ENCODE measurements around the gene PIGH. TPM values are rescaled to one million over a fixed set of nuclear protein-coding genes. Genes with fewer than 3 reads are reported as not detected.

PIGH gene
- total RNA-seq, 1 experiment from 2014 or later, result 18.4 TPM

GRCh38 chr14:67584978-67585377, 15.1 kb downstream of the PIGH start:
- Histone ChIP-seq H3K9me3 (replicated peaks) (no peaks in the 10 kb centered on the region), H3K4me3 (no peak overlapping the region), H3K27me3 (no peaks in the 10 kb centered on the region), H3K4me1 (peaks cover 4% of the 10 kb centered on the region; the same call in 1 of the 2 replicates), H3K27ac (no peak overlapping the region), H3K36me3 (no peaks in the 10 kb centered on the region)
- DNase-seq, result no peak

- H3K9me3 ChIP-seq (replicated peaks), result no peaks in the 10 kb centered on the region
- DNase-seq, result peak; percentile 31 to 72
- no peak overlapping the region for H3K27ac ChIP-seq
- no peaks in the 10 kb centered on the region for H3K27me3 ChIP-seq
- H3K4me3 ChIP-seq, result no peak overlapping the region
- H3K4me1 ChIP-seq, result peaks cover 4% of the 10 kb centered on the region; the same call in 1 of the 2 replicates
- H3K36me3 ChIP-seq, result no peaks in the 10 kb centered on the region
Observed at GRCh38 chr14:67583711-67584644, 16.1 kb downstream of the PIGH start.

GRCh38 chr14:67582061-67582460, 18.0 kb downstream of the PIGH start:
- DNase-seq, result no peak
- Histone ChIP-seq H3K4me3 (no peak overlapping the region), H3K4me1 (peaks cover 4% of the 10 kb centered on the region; the same call in 1 of the 2 replicates), H3K27me3 (no peaks in the 10 kb centered on the region), H3K27ac (no peak overlapping the region), H3K36me3 (no peaks in the 10 kb centered on the region), H3K9me3 (replicated peaks) (no peaks in the 10 kb centered on the region)

- Histone ChIP-seq H3K27ac (no peak overlapping the region), H3K9me3 (replicated peaks) (no peaks in the 10 kb centered on the region), H3K4me1 (peaks cover 4% of the 10 kb centered on the region; the same call in 1 of the 2 replicates), H3K27me3 (no peaks in the 10 kb centered on the region), H3K4me3 (no peak overlapping the region), H3K36me3 (no peaks in the 10 kb centered on the region)
- DNase-seq, result no peak
Observed at GRCh38 chr14:67581643-67582042, 18.4 kb downstream of the PIGH start.

GRCh38 chr14:67580336-67581171, 19.5 kb downstream of the PIGH start:
- no peaks in the 10 kb centered on the region for H3K27me3 ChIP-seq
- DNase-seq, result no peak
- H3K4me1 ChIP-seq, result peaks cover 4% of the 10 kb centered on the region; the same call in 1 of the 2 replicates
- H3K27ac ChIP-seq, result no peak overlapping the region
- H3K36me3 ChIP-seq, result no peaks in the 10 kb centered on the region
- no peak overlapping the region for H3K4me3 ChIP-seq
- H3K9me3 ChIP-seq (replicated peaks), result no peaks in the 10 kb centered on the region

- Histone ChIP-seq H3K4me3 (no peak overlapping the region), H3K27me3 (no peaks in the 10 kb centered on the region), H3K9me3 (replicated peaks) (no peaks in the 10 kb centered on the region), H3K36me3 (no peaks in the 10 kb centered on the region), H3K4me1 (peaks cover 4% of the 10 kb centered on the region; the same call in 1 of the 2 replicates), H3K27ac (no peak overlapping the region)
- no peak for DNase-seq
Observed at GRCh38 chr14:67579636-67580035, 20.4 kb downstream of the PIGH start.

- Histone ChIP-seq H3K27ac (no peak overlapping the region), H3K36me3 (no peaks in the 10 kb centered on the region), H3K4me1 (no peaks in the 10 kb centered on the region), H3K9me3 (replicated peaks) (no peaks in the 10 kb centered on the region), H3K27me3 (no peaks in the 10 kb centered on the region), H3K4me3 (no peak overlapping the region)
- DNase-seq, result no peak
Observed at GRCh38 chr14:67579040-67579439, 21.0 kb downstream of the PIGH start.

- Histone ChIP-seq H3K27ac (no peak overlapping the region), H3K9me3 (replicated peaks) (no peaks in the 10 kb centered on the region), H3K4me1 (no peaks in the 10 kb centered on the region), H3K36me3 (no peaks in the 10 kb centered on the region), H3K27me3 (no peaks in the 10 kb centered on the region; the same call in 1 of the 2 replicates), H3K4me3 (no peak overlapping the region)
- no peak for DNase-seq
Observed at GRCh38 chr14:67577909-67578749, 21.9 kb downstream of the PIGH start.

- H3K36me3 ChIP-seq, result no peaks in the 10 kb centered on the region
- no peaks in the 10 kb centered on the region for H3K4me1 ChIP-seq
- no peak for DNase-seq
- H3K9me3 ChIP-seq (replicated peaks), result no peaks in the 10 kb centered on the region
- H3K4me3 ChIP-seq, result no peak overlapping the region
- no peak overlapping the region for H3K27ac ChIP-seq
- H3K27me3 ChIP-seq, result no peaks in the 10 kb centered on the region; the same call in 1 of the 2 replicates
Observed at GRCh38 chr14:67577181-67577808, 22.8 kb downstream of the PIGH start.

- no peaks in the 10 kb centered on the region; the same call in 1 of the 2 replicates for H3K27me3 ChIP-seq
- H3K9me3 ChIP-seq (replicated peaks), result no peaks in the 10 kb centered on the region
- no peaks in the 10 kb centered on the region for H3K36me3 ChIP-seq
- no peak overlapping the region for H3K4me3 ChIP-seq
- no peak overlapping the region for H3K27ac ChIP-seq
- no peaks in the 10 kb centered on the region for H3K4me1 ChIP-seq
- DNase-seq, result no peak
Observed at GRCh38 chr14:67576216-67576955, 23.7 kb downstream of the PIGH start.

- no peak overlapping the region for H3K4me3 ChIP-seq
- H3K27me3 ChIP-seq, result no peaks in the 10 kb centered on the region; the same call in 1 of the 2 replicates
- no peaks in the 10 kb centered on the region for H3K9me3 ChIP-seq (replicated peaks)
- no peaks in the 10 kb centered on the region for H3K4me1 ChIP-seq
- H3K27ac ChIP-seq, result no peak overlapping the region
- H3K36me3 ChIP-seq, result no peaks in the 10 kb centered on the region
- DNase-seq, result no peak
Observed at GRCh38 chr14:67575684-67576083, 24.4 kb downstream of the PIGH start.

- H3K27me3 ChIP-seq, result no peaks in the 10 kb centered on the region; the same call in 1 of the 2 replicates
- no peak overlapping the region for H3K4me3 ChIP-seq
- H3K36me3 ChIP-seq, result no peaks in the 10 kb centered on the region
- no peaks in the 10 kb centered on the region for H3K9me3 ChIP-seq (replicated peaks)
- H3K27ac ChIP-seq, result no peak overlapping the region
- no peak for DNase-seq
- no peaks in the 10 kb centered on the region for H3K4me1 ChIP-seq
Observed at GRCh38 chr14:67574806-67575205, 25.3 kb downstream of the PIGH start.

GRCh38 chr14:67574156-67574555, 25.9 kb downstream of the PIGH start:
- Histone ChIP-seq H3K36me3 (no peaks in the 10 kb centered on the region), H3K4me3 (no peak overlapping the region), H3K4me1 (no peaks in the 10 kb centered on the region), H3K9me3 (replicated peaks) (no peaks in the 10 kb centered on the region), H3K27ac (no peak overlapping the region), H3K27me3 (no peaks in the 10 kb centered on the region; the same call in 1 of the 2 replicates)
- no peak for DNase-seq
